Measurements from ENCODE around the gene DISC1. TPM values are rescaled to one million over a fixed set of nuclear protein-coding genes. Genes with fewer than 3 reads are reported as not detected.
"Not testable (repeated sequence)": the region's sequence is repeated elsewhere in the genome, so short reads cannot be mapped to it uniquely, and the experiment has no call there.

DISC1 gene
- total RNA-seq, 2 donors from 2014 or later = 4.0 to 8.8 TPM

GRCh38 chr1:231634323-231635013 lies 7.9 kb downstream of the DISC1 start:
- DNase-seq (ENCODE audit: low spot score) (no peak), ATAC-seq (no peak)
- Mint-ChIP-seq H3K4me1 (ENCODE audit: low read depth in 2 of 2) (peaks cover 0 to 2% of the 10 kb centered on the region in 2 donors), H3K36me3 (no peaks in the 10 kb centered on the region), H3K27me3 (no peaks in the 10 kb centered on the region), H3K9me3 (no peaks in the 10 kb centered on the region), H3K4me3 (no peak overlapping the region), H3K27ac (no peak overlapping the region)

GRCh38 chr1:231636157-231636556 lies 9.6 kb downstream of the DISC1 start:
- peaks cover 3 to 5% of the 10 kb centered on the region in 2 donors for H3K4me1 Mint-ChIP-seq (ENCODE audit: low read depth in 2 of 2)
- no peaks in the 10 kb centered on the region for H3K9me3 Mint-ChIP-seq
- H3K27ac Mint-ChIP-seq = no peak overlapping the region
- H3K4me3 Mint-ChIP-seq = no peak overlapping the region
- H3K27me3 Mint-ChIP-seq = peaks cover 5% of the 10 kb centered on the region in 2 donors
- H3K36me3 Mint-ChIP-seq = no peaks in the 10 kb centered on the region
- ATAC-seq = no peak
- no peak for DNase-seq (ENCODE audit: low spot score)

- not testable (repeated sequence) for H3K4me1 Mint-ChIP-seq (ENCODE audit: low read depth in 2 of 2); H3K9me3 Mint-ChIP-seq; H3K4me3 Mint-ChIP-seq; DNase-seq (ENCODE audit: low spot score); H3K27me3 Mint-ChIP-seq; H3K36me3 Mint-ChIP-seq; ATAC-seq; H3K27ac Mint-ChIP-seq
These were observed 10.3 kb downstream of the DISC1 start for GRCh38 chr1:231636922-231637321.

- H3K4me3 Mint-ChIP-seq = no peak overlapping the region
- H3K27me3 Mint-ChIP-seq = peaks cover 7% of the 10 kb centered on the region in 2 donors
- no peak overlapping the region for H3K27ac Mint-ChIP-seq
- DNase-seq (ENCODE audit: low spot score) (no peak), ATAC-seq (no peak)
- no peaks in the 10 kb centered on the region for H3K36me3 Mint-ChIP-seq
- H3K4me1 Mint-ChIP-seq (ENCODE audit: low read depth in 2 of 2) = peaks cover 6 to 10% of the 10 kb centered on the region in 2 donors
- H3K9me3 Mint-ChIP-seq = no peaks in the 10 kb centered on the region
These were observed 12.1 kb downstream of the DISC1 start for GRCh38 chr1:231638647-231639046.

- DNase-seq (ENCODE audit: low spot score) = no peak
- Mint-ChIP-seq H3K9me3 (no peaks in the 10 kb centered on the region), H3K36me3 (no peaks in the 10 kb centered on the region), H3K27ac (no peak overlapping the region), H3K27me3 (peaks cover 7% of the 10 kb centered on the region in 2 donors), H3K4me1 (ENCODE audit: low read depth in 2 of 2) (peaks cover 6 to 10% of the 10 kb centered on the region in 2 donors), H3K4me3 (no peak overlapping the region)
- ATAC-seq = no peak
These were observed 13.2 kb downstream of the DISC1 start for GRCh38 chr1:231639819-231640218.

GRCh38 chr1:231641444-231641843 lies 14.9 kb downstream of the DISC1 start:
- Mint-ChIP-seq H3K4me3 (peak overlapping the region; percentile 82), H3K27ac (peak overlapping the region in 1 of 2 donors; percentile 39)
- H3K27me3 Mint-ChIP-seq; DNase-seq (ENCODE audit: low spot score); H3K36me3 Mint-ChIP-seq; H3K9me3 Mint-ChIP-seq; H3K4me1 Mint-ChIP-seq (ENCODE audit: low read depth in 2 of 2); ATAC-seq: not testable (repeated sequence)

- ATAC-seq; H3K9me3 Mint-ChIP-seq; H3K27ac Mint-ChIP-seq; H3K4me3 Mint-ChIP-seq; DNase-seq (ENCODE audit: low spot score); H3K4me1 Mint-ChIP-seq (ENCODE audit: low read depth in 2 of 2); H3K36me3 Mint-ChIP-seq; H3K27me3 Mint-ChIP-seq: not testable (repeated sequence)
These were observed 15.5 kb downstream of the DISC1 start for GRCh38 chr1:231642061-231642460.

- no peak for DNase-seq (ENCODE audit: low spot score)
- Mint-ChIP-seq H3K27ac (no peak overlapping the region), H3K4me1 (ENCODE audit: low read depth in 2 of 2) (peaks cover 6 to 10% of the 10 kb centered on the region in 2 donors), H3K36me3 (peaks cover 2% of the 10 kb centered on the region), H3K27me3 (peaks cover 7% of the 10 kb centered on the region in 2 donors), H3K9me3 (no peaks in the 10 kb centered on the region), H3K4me3 (no peak overlapping the region)
- no peak for ATAC-seq
These were observed 16.0 kb downstream of the DISC1 start for GRCh38 chr1:231642618-231643017.

GRCh38 chr1:231643071-231643934 lies 16.7 kb downstream of the DISC1 start:
- Mint-ChIP-seq H3K4me1 (ENCODE audit: low read depth in 2 of 2) (peaks cover 6 to 10% of the 10 kb centered on the region in 2 donors), H3K27ac (no peak overlapping the region), H3K27me3 (peaks cover 7 to 11% of the 10 kb centered on the region in 2 donors), H3K4me3 (no peak overlapping the region), H3K9me3 (no peaks in the 10 kb centered on the region), H3K36me3 (peaks cover 8% of the 10 kb centered on the region)
- ATAC-seq (no peak), DNase-seq (ENCODE audit: low spot score) (no peak)

- no peak for DNase-seq (ENCODE audit: low spot score)
- H3K27ac Mint-ChIP-seq = no peak overlapping the region
- H3K27me3 Mint-ChIP-seq = peaks cover 9 to 11% of the 10 kb centered on the region in 2 donors
- H3K4me3 Mint-ChIP-seq = no peak overlapping the region
- H3K36me3 Mint-ChIP-seq = peaks cover 9% of the 10 kb centered on the region
- no peak for ATAC-seq
- H3K4me1 Mint-ChIP-seq (ENCODE audit: low read depth in 2 of 2) = peaks cover 6 to 10% of the 10 kb centered on the region in 2 donors
- no peaks in the 10 kb centered on the region for H3K9me3 Mint-ChIP-seq
These were observed 17.3 kb downstream of the DISC1 start for GRCh38 chr1:231643935-231644237.

GRCh38 chr1:231645634-231646033 lies 19.0 kb downstream of the DISC1 start:
- H3K4me3 Mint-ChIP-seq; H3K9me3 Mint-ChIP-seq; ATAC-seq; DNase-seq (ENCODE audit: low spot score); H3K27ac Mint-ChIP-seq: not testable (repeated sequence)
- H3K27me3 Mint-ChIP-seq = peaks cover 18 to 22% of the 10 kb centered on the region in 2 donors
- peaks cover 19% of the 10 kb centered on the region for H3K36me3 Mint-ChIP-seq
- peaks cover 6 to 16% of the 10 kb centered on the region in 2 donors for H3K4me1 Mint-ChIP-seq (ENCODE audit: low read depth in 2 of 2)

GRCh38 chr1:231646165-231646564 lies 19.6 kb downstream of the DISC1 start:
- DNase-seq (ENCODE audit: low spot score); H3K4me3 Mint-ChIP-seq; H3K9me3 Mint-ChIP-seq; ATAC-seq; H3K27ac Mint-ChIP-seq: not testable (repeated sequence)
- H3K4me1 Mint-ChIP-seq (ENCODE audit: low read depth in 2 of 2) = peaks cover 3 to 13% of the 10 kb centered on the region in 2 donors
- peaks cover 19% of the 10 kb centered on the region for H3K36me3 Mint-ChIP-seq
- H3K27me3 Mint-ChIP-seq = peaks cover 13 to 18% of the 10 kb centered on the region in 2 donors

- Mint-ChIP-seq H3K36me3 (peaks cover 19% of the 10 kb centered on the region), H3K27me3 (peaks cover 11 to 17% of the 10 kb centered on the region in 2 donors)
- not testable (repeated sequence) for DNase-seq (ENCODE audit: low spot score); H3K4me1 Mint-ChIP-seq (ENCODE audit: low read depth in 2 of 2); H3K4me3 Mint-ChIP-seq; ATAC-seq; H3K9me3 Mint-ChIP-seq; H3K27ac Mint-ChIP-seq
These were observed 25.2 kb downstream of the DISC1 start for GRCh38 chr1:231651621-231652260.

GRCh38 chr1:231653632-231654031 lies 27.0 kb downstream of the DISC1 start:
- no peak for DNase-seq (ENCODE audit: low spot score)
- no peak for ATAC-seq
- no peak overlapping the region for H3K27ac Mint-ChIP-seq
- H3K36me3 Mint-ChIP-seq = peaks cover 27% of the 10 kb centered on the region
- H3K27me3 Mint-ChIP-seq = peaks cover 11 to 16% of the 10 kb centered on the region in 2 donors
- H3K4me1 Mint-ChIP-seq (ENCODE audit: low read depth in 2 of 2) = peaks cover 0 to 8% of the 10 kb centered on the region in 2 donors
- H3K4me3 Mint-ChIP-seq = no peak overlapping the region
- peaks cover 7% of the 10 kb centered on the region for H3K9me3 Mint-ChIP-seq

All from natural killer cell treated with Interleukin-12 subunit alpha and Interleukin-12 subunit beta and Interleukin-15 and Interleukin-18, amount 100 ng/mL, for 72 hours (primary cell).